ENCODE data around the gene GALNT16. TPM values are rescaled to one million over a fixed set of nuclear protein-coding genes. Genes with fewer than 3 reads are reported as not detected.

Gene GALNT16
- total and polyA plus RNA-seq, 2 of the 8 experiments (the other 6 are each of a cell fraction or from before 2014, with no cell fraction given): 5.4 to 6.3 TPM

- TF ChIP-seq CEBPB (IDR thresholded peaks at IDR 0.05; ENCODE audit: low read depth, low read length) (no peak), POLR2AphosphoS5 (IDR thresholded peaks at IDR 0.05; ENCODE audit: low read depth, low read length) (no peak)
Observed at GRCh38 chr14:69312608-69313007, 52.6 kb downstream of the GALNT16 start (continued).

All from H1 (cell line).